Panc1 (cell line): Measurements from ENCODE around the gene CD163L1. TPM values are rescaled to one million over a fixed set of nuclear protein-coding genes. Genes with fewer than 3 reads are reported as not detected.

Experiments used
- ATAC-seq: fragments of 200-7000 bp; cut with Tn5 transposase; 2 replicates; pipeline ENCODE4 v1.9.1; 2020; ENCODE audit warnings: mild to moderate bottlenecking, moderate library complexity
- BruUV-seq: library from RNA; stranded (reverse); fragments of 400-500 nt; replicated peaks from 2 replicates; lab custom pipeline; 2021; lab: Mats Ljungman, UMichigan
- CTCF ChIA-PET: fragments of 300-600 bp; sonication (Branson Sonifier 250); formaldehyde crosslinking; loops from one replicate; lab custom pipeline; 2022; ENCODE audit warnings: antibody characterized with exemption; lab: Charles Lee
- POLR2A ChIA-PET: fragments of 300-600 bp; sonication (Branson Sonifier 250); formaldehyde crosslinking; loops from one replicate; lab custom pipeline; 2022; ENCODE audit warnings: antibody characterized with exemption; lab: Charles Lee
- DNase-seq: peaks from one replicate; pipeline ENCODE4 v3.0.0-alpha.2; 2010; ENCODE audit warnings: low read depth, low spot score
- H3K27ac ChIP-seq: 2 replicates; pipeline ENCODE4 v1.5.1; 2011; ENCODE audit warnings: mild to moderate bottlenecking, low read length, inconsistent platforms
- H3K27me3 ChIP-seq: fragments of 200-500 bp; sonication (Bioruptor generic); 2 replicates; pipeline ENCODE4 v1.6.0; 2014; ENCODE audit warnings: low read length, inconsistent platforms; ENCODE audit not compliant: control insufficient read depth, insufficient read depth
- H3K36me3 ChIP-seq: fragments of 200-500 bp; sonication (Bioruptor generic); 2 replicates; pipeline ENCODE4 v1.5.1; 2014; ENCODE audit warnings: inconsistent platforms, mild to moderate bottlenecking, low read length, moderate library complexity; ENCODE audit not compliant: control insufficient read depth, insufficient read depth
- H3K4me1 ChIP-seq: 2 replicates; pipeline ENCODE4 v1.5.1; 2011; ENCODE audit warnings: inconsistent platforms, mild to moderate bottlenecking, low read length, moderate library complexity; ENCODE audit not compliant: control insufficient read depth, insufficient read depth
- H3K4me3 ChIP-seq, 2 experiments: 2 replicates each; pipeline ENCODE4 v1.5.1; 2011 to 2012; ENCODE audit warnings: low read depth in 2 of 2, low read length in 2 of 2, mild to moderate bottlenecking in 2 of 2, inconsistent platforms in 1 of 2, moderate library complexity in 1 of 2
- H3K9me3 ChIP-seq: fragments of 200-500 bp; sonication (Bioruptor generic); 2 replicates; pipeline ENCODE4 v1.5.1; 2014; ENCODE audit warnings: low read depth, mild to moderate bottlenecking, inconsistent platforms, low read length, moderate library complexity; ENCODE audit not compliant: control insufficient read depth, insufficient read depth
- CTCF ChIP-seq: fragments of 450-650 bp; IDR thresholded peaks from 2 replicates; pipeline ENCODE4 v1.5.1; 2017; ENCODE audit warnings: mild to moderate bottlenecking
- POLR2AphosphoS5 ChIP-seq: IDR thresholded peaks from 2 replicates; pipeline ENCODE4 v1.6.1; 2012; ENCODE audit warnings: mild to moderate bottlenecking, low read depth, low read length, moderate library complexity
- SIN3A ChIP-seq: IDR thresholded peaks from 2 replicates; pipeline ENCODE4 v1.6.1; 2012; ENCODE audit warnings: low read depth, mild to moderate bottlenecking, low read length, moderate library complexity, borderline replicate concordance; ENCODE audit not compliant: insufficient read depth
- TCF7L2 ChIP-seq: IDR thresholded peaks from 2 replicates; pipeline ENCODE4 v1.6.1; 2011; ENCODE audit warnings: mild to moderate bottlenecking, low read depth, low read length, inconsistent platforms
- in situ Hi-C: cut with HindIII; loops from 2 replicates; pipeline ENCODE4 v1.10.0; 2016; ENCODE audit warnings: low sequenced_read_pairs, low pct_unique_long_range_greater_than_20kb
- intact Hi-C: fragments of 100-400 bp; cut with micrococcal nuclease; formaldehyde crosslinking; loops from one replicate; pipeline ENCODE4 v1.10.0; 2022; ENCODE audit not compliant: unreplicated experiment
- total RNA-seq: library from RNA; stranded (reverse); gene quantifications from one replicate; pipeline ENCODE4 v1.2.1, GENCODE V29; 2021; ENCODE audit not compliant: unreplicated experiment
- TF ChIP-seq, protein P1 (sequence below), 2 experiments: IDR thresholded peaks; 2 replicates each; pipeline ENCODE4 v1.6.1; 2011 to 2012; ENCODE audit warnings: low read depth in 2 of 2, control low read depth in 1 of 2, low read length in 1 of 2, mild to moderate bottlenecking in 1 of 2, moderate library complexity in 1 of 2; ENCODE audit not compliant: insufficient read depth in 1 of 2

Gene CD163L1
- total RNA-seq, 1 experiment from 2014 or later: not detected

DNA sequence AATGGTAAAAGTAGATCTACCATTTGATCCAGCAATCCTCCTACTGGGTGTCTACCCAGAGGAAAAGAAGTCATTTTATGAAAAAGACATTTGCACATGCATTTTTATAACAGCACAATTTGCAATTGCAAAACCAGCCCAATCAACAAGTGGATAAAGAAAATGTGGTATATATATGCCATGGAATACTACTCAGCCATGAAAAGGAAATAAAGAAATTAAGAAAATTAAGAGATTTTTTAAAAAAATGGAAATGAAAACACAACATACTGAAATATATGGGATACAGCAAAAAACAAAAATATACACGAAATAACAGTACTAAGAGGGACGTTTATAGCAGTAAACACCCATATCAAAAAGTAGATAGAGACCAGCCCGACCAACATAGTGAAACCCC lies 81.2 kb downstream of the CD163L1 start:
- DNase-seq: no peak
- no peak overlapping the region for H3K27ac ChIP-seq
- H3K36me3 ChIP-seq: no peaks in the 10 kb centered on the region
- ATAC-seq: no peak
- TF ChIP-seq CTCF (no peak), SIN3A (no peak), TCF7L2 (no peak), POLR2AphosphoS5 (no peak)
- TF ChIP-seq, protein P1, sequence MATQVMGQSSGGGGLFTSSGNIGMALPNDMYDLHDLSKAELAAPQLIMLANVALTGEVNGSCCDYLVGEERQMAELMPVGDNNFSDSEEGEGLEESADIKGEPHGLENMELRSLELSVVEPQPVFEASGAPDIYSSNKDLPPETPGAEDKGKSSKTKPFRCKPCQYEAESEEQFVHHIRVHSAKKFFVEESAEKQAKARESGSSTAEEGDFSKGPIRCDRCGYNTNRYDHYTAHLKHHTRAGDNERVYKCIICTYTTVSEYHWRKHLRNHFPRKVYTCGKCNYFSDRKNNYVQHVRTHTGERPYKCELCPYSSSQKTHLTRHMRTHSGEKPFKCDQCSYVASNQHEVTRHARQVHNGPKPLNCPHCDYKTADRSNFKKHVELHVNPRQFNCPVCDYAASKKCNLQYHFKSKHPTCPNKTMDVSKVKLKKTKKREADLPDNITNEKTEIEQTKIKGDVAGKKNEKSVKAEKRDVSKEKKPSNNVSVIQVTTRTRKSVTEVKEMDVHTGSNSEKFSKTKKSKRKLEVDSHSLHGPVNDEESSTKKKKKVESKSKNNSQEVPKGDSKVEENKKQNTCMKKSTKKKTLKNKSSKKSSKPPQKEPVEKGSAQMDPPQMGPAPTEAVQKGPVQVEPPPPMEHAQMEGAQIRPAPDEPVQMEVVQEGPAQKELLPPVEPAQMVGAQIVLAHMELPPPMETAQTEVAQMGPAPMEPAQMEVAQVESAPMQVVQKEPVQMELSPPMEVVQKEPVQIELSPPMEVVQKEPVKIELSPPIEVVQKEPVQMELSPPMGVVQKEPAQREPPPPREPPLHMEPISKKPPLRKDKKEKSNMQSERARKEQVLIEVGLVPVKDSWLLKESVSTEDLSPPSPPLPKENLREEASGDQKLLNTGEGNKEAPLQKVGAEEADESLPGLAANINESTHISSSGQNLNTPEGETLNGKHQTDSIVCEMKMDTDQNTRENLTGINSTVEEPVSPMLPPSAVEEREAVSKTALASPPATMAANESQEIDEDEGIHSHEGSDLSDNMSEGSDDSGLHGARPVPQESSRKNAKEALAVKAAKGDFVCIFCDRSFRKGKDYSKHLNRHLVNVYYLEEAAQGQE (IDR thresholded peaks at IDR 0.05; ENCODE audit: insufficient read depth in 1 of 2, low read depth in 2 of 2, low read length in 1 of 2): no peak
- no peaks in the 10 kb centered on the region for H3K9me3 ChIP-seq
- ChIA-PET CTCF (no interaction called here), POLR2A (no interaction called here)
- intact Hi-C loops: no loop called here
- no peaks in the 10 kb centered on the region for H3K27me3 ChIP-seq
- H3K4me1 ChIP-seq: no peaks in the 10 kb centered on the region
- no TSS peak for BruUV-seq
- in situ Hi-C loops: no loop called here
- H3K4me3 ChIP-seq: no peak overlapping the region

DNA sequence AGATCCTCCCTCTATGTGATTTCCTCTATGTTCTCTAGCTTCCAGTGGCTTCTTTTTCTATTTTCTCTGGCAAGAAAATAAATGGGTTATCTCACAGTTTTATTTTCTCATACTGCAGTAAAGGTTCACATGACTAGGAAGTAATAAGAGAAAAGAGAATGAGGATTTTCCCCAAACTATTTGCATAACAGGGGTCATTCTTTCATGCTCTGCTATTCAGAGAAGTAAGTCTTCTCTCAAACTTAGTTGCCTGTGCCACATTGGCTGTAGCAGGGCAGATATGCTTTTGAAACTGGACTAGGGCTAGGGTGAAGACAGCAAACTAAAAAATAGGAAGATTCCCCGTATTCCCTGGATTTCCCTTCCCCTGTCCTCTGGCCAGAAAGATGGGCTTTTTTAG lies 82.7 kb downstream of the CD163L1 start:
- intact Hi-C loops: no loop called here
- Histone ChIP-seq H3K9me3 (no peaks in the 10 kb centered on the region), H3K36me3 (no peaks in the 10 kb centered on the region), H3K27ac (no peak overlapping the region), H3K27me3 (no peaks in the 10 kb centered on the region), H3K4me1 (no peaks in the 10 kb centered on the region), H3K4me3 (no peak overlapping the region)
- ATAC-seq (no peak), DNase-seq (no peak)
- CTCF ChIA-PET: no interaction called here
- POLR2A ChIA-PET: no interaction called here
- no TSS peak for BruUV-seq
- in situ Hi-C loops: no loop called here
- no peak for TF ChIP-seq CTCF
- no peak for TF ChIP-seq POLR2AphosphoS5
- no peak for TF ChIP-seq SIN3A
- TF ChIP-seq TCF7L2: no peak
- TF ChIP-seq, protein P1 (IDR thresholded peaks at IDR 0.05; ENCODE audit: insufficient read depth in 1 of 2, low read depth in 2 of 2, low read length in 1 of 2): no peak
